Osteoblast (primary cell): Measurements from ENCODE around the gene PLA2G4B. TPM values are rescaled to one million over a fixed set of nuclear protein-coding genes. Genes with fewer than 3 reads are reported as not detected.

Experiments
- DNase-seq: peaks from one replicate; pipeline ENCODE4 v3.0.0; 2011; ENCODE audit warnings: low spot score, mixed read lengths; ENCODE audit not compliant: insufficient read length; ENCODE audit errors: missing footprints
- H2AFZ ChIP-seq: 2 replicates; pipeline ENCODE4 v1.6.0; 2011; ENCODE audit warnings: mild to moderate bottlenecking, low read length
- H3K27ac ChIP-seq: 2 replicates; pipeline ENCODE4 v1.5.1; 2011; ENCODE audit warnings: mild to moderate bottlenecking, low read depth, low read length, moderate library complexity
- H3K27me3 ChIP-seq: 2 replicates; pipeline ENCODE4 v1.6.0; 2012; ENCODE audit warnings: mild to moderate bottlenecking, control low read depth, inconsistent platforms, low read length, moderate library complexity; ENCODE audit not compliant: insufficient read depth
- H3K36me3 ChIP-seq: 2 replicates; pipeline ENCODE4 v1.5.1; 2011; ENCODE audit warnings: mild to moderate bottlenecking, low read length, control low read depth, moderate library complexity; ENCODE audit not compliant: insufficient read depth
- H3K4me1 ChIP-seq: 2 replicates; pipeline ENCODE4 v1.5.1; 2011; ENCODE audit warnings: mild to moderate bottlenecking, low read length, control low read depth, moderate library complexity; ENCODE audit not compliant: insufficient read depth
- H3K4me2 ChIP-seq: 2 replicates; pipeline ENCODE4 v1.6.0; 2011; ENCODE audit warnings: mild to moderate bottlenecking, low read length; ENCODE audit not compliant: insufficient read depth
- H3K4me3 ChIP-seq: fragments of 200-600 bp; sonication (generic); 3 replicates; pipeline ENCODE4 v1.5.1; 2012; ENCODE audit warnings: mild to moderate bottlenecking, low read length, inconsistent platforms; ENCODE audit not compliant: insufficient read depth
- H3K79me2 ChIP-seq: 2 replicates; pipeline ENCODE4 v1.6.0; 2012; ENCODE audit warnings: mild to moderate bottlenecking, low read length, control low read depth, inconsistent platforms; ENCODE audit not compliant: insufficient read depth
- H3K9me3 ChIP-seq: 2 replicates; pipeline ENCODE4 v1.5.1; 2011; ENCODE audit warnings: low read depth, low read length, control low read depth
- H4K20me1 ChIP-seq: 2 replicates; pipeline ENCODE4 v1.6.0; 2012; ENCODE audit warnings: mild to moderate bottlenecking, low read length, control low read depth; ENCODE audit not compliant: insufficient read depth
- CTCF ChIP-seq: IDR thresholded peaks from 2 replicates; pipeline ENCODE4 v1.5.1; 2011; ENCODE audit warnings: mild to moderate bottlenecking, low read depth, low read length, moderate library complexity; ENCODE audit errors: extremely low read depth
- total RNA-seq: library from RNA; depleted of rRNA; stranded (reverse); fragments of >200 nt; gene quantifications from 2 replicates; pipeline ENCODE4 v1.2.3, GENCODE V29; 2012

The PLA2G4B gene
- total RNA-seq, 1 donor: 0.72 TPM

GRCh38 chr15:41858756-41859155 lies 20.1 kb downstream of the PLA2G4B start:
- Histone ChIP-seq H3K4me1 (no peaks in the 10 kb centered on the region), H3K4me3 (no peak overlapping the region), H3K79me2 (no peaks in the 10 kb centered on the region), H3K27ac (no peak overlapping the region), H4K20me1 (no peaks in the 10 kb centered on the region), H3K9me3 (no peaks in the 10 kb centered on the region), H3K27me3 (peaks cover 6% of the 10 kb centered on the region), H3K36me3 (no peaks in the 10 kb centered on the region), H2AFZ (no peak overlapping the region), H3K4me2 (no peak overlapping the region)
- no peak for DNase-seq
- TF ChIP-seq CTCF: no peak

GRCh38 chr15:41860049-41860828 lies 21.6 kb downstream of the PLA2G4B start:
- DNase-seq: no peak
- Histone ChIP-seq H4K20me1 (no peaks in the 10 kb centered on the region), H3K4me3 (no peak overlapping the region), H3K4me1 (no peaks in the 10 kb centered on the region), H3K4me2 (no peak overlapping the region), H3K27ac (no peak overlapping the region), H2AFZ (no peak overlapping the region), H3K79me2 (no peaks in the 10 kb centered on the region), H3K9me3 (no peaks in the 10 kb centered on the region), H3K27me3 (peaks cover 2% of the 10 kb centered on the region), H3K36me3 (no peaks in the 10 kb centered on the region)
- no peak for TF ChIP-seq CTCF

- H3K36me3 ChIP-seq: no peaks in the 10 kb centered on the region
- H2AFZ ChIP-seq: no peak overlapping the region
- H3K27me3 ChIP-seq: no peaks in the 10 kb centered on the region
- no peak for DNase-seq
- no peaks in the 10 kb centered on the region for H3K79me2 ChIP-seq
- H3K4me3 ChIP-seq: no peak overlapping the region
- H3K9me3 ChIP-seq: no peaks in the 10 kb centered on the region
- TF ChIP-seq CTCF: no peak
- no peaks in the 10 kb centered on the region for H4K20me1 ChIP-seq
- no peaks in the 10 kb centered on the region for H3K4me1 ChIP-seq
- H3K27ac ChIP-seq: no peak overlapping the region
- H3K4me2 ChIP-seq: no peak overlapping the region
Measured at GRCh38 chr15:41861736-41862356, 23.2 kb downstream of the PLA2G4B start.

GRCh38 chr15:41862515-41863116 lies 24.0 kb downstream of the PLA2G4B start:
- no peak for TF ChIP-seq CTCF
- H3K9me3 ChIP-seq: no peaks in the 10 kb centered on the region

More at GRCh38 chr15:41862515-41863116, 24.0 kb downstream of the PLA2G4B start:
- Histone ChIP-seq H3K4me2 (no peak overlapping the region), H3K4me3 (no peak overlapping the region), H4K20me1 (no peaks in the 10 kb centered on the region), H2AFZ (no peak overlapping the region), H3K79me2 (no peaks in the 10 kb centered on the region), H3K27ac (no peak overlapping the region), H3K27me3 (no peaks in the 10 kb centered on the region), H3K36me3 (no peaks in the 10 kb centered on the region), H3K4me1 (no peaks in the 10 kb centered on the region)
- DNase-seq: no peak
